GF-D8 (cell line): ENCODE measurements around the gene CCNQ.
"Not testable (repeated sequence)": the region's sequence is repeated elsewhere in the genome, so short reads cannot be mapped to it uniquely, and the experiment has no call there.

Experiments
- DNase-seq: peaks from one replicate; lab custom pipeline; 2025; lab: John Stamatoyannopoulos, UW

CCNQ gene

GRCh38 chrX:153623310-153624029 is 24.5 kb upstream of the CCNQ start:
- no peak for DNase-seq

GRCh38 chrX:153622661-153623309 is 23.8 kb upstream of the CCNQ start:
- no peak for DNase-seq

- no peak for DNase-seq
Observed at GRCh38 chrX:153621949-153622598, 23.1 kb upstream of the CCNQ start.

GRCh38 chrX:153620576-153620975 is 21.6 kb upstream of the CCNQ start:
- no peak for DNase-seq

GRCh38 chrX:153614818-153615217 is 15.9 kb upstream of the CCNQ start:
- no peak for DNase-seq

- DNase-seq: no peak
Observed at GRCh38 chrX:153612413-153612812, 13.5 kb upstream of the CCNQ start.

- DNase-seq: no peak
Observed at GRCh38 chrX:153611298-153612095, 12.6 kb upstream of the CCNQ start.

GRCh38 chrX:153610836-153611213 is 11.9 kb upstream of the CCNQ start:
- no peak for DNase-seq

- peak; percentile 0 for DNase-seq
Observed at GRCh38 chrX:153609917-153610835, 11.2 kb upstream of the CCNQ start.

GRCh38 chrX:153608806-153609205 is 9.9 kb upstream of the CCNQ start:
- no peak for DNase-seq

GRCh38 chrX:153608376-153608775 is 9.4 kb upstream of the CCNQ start:
- DNase-seq: no peak

- DNase-seq: no peak
Observed at GRCh38 chrX:153606503-153606902, 7.6 kb upstream of the CCNQ start.

- not testable (repeated sequence) for DNase-seq
Observed at GRCh38 chrX:153604666-153605380, 5.9 kb upstream of the CCNQ start.

- no peak for DNase-seq
Observed at GRCh38 chrX:153603131-153603656, 4.3 kb upstream of the CCNQ start.

- no peak for DNase-seq
Observed at GRCh38 chrX:153602601-153603000, 3.7 kb upstream of the CCNQ start.

GRCh38 chrX:153601511-153602110 is 2.7 kb upstream of the CCNQ start:
- DNase-seq: no peak

GRCh38 chrX:153600921-153601320 is 2.0 kb upstream of the CCNQ start:
- DNase-seq: no peak

GRCh38 chrX:153600032-153600373 is 1.1 kb upstream of the CCNQ start:
- peak; percentile 1 for DNase-seq

GRCh38 chrX:153599192-153600031 is 473 bp upstream of the CCNQ start:
- DNase-seq: peak; percentile 43
